Kidney (tissue), 14 donors: ENCODE results near the gene CORIN. TPM values are rescaled to one million over a fixed set of nuclear protein-coding genes. Genes with fewer than 3 reads are reported as not detected.

Source experiments
- DNase-seq, 5 donors: peaks; one replicate each; pipeline ENCODE4 v3.0.0-alpha.2; 2013 to 2020
- FAIRE-seq: peaks from 2 replicates; lab custom pipeline; 2012; peaks lifted over from hg19 to GRCh38; lab: Jason Lieb, UNC
- H3K27ac ChIP-seq, 2 donors: one replicate each; pipeline ENCODE4 v1.7.0; 2013; ENCODE audit warnings: low read depth in 2 of 2, low read length in 2 of 2, inconsistent platforms in 1 of 2
- H3K27me3 ChIP-seq: one replicate; pipeline ENCODE4 v1.7.1; 2013; ENCODE audit warnings: low read length, inconsistent platforms; ENCODE audit not compliant: control insufficient read depth, insufficient read depth
- H3K36me3 ChIP-seq, 3 donors: one replicate each; pipeline versions ENCODE4 v1.7.0 to v1.7.1; 2013; ENCODE audit warnings: low read length in 3 of 3, control low read depth in 1 of 3, inconsistent platforms in 1 of 3; ENCODE audit not compliant: insufficient read depth in 3 of 3, control insufficient read depth in 2 of 3
- H3K4me1 ChIP-seq, 3 donors: one replicate each; pipeline versions ENCODE4 v1.7.0 to v1.7.1; 2013; ENCODE audit warnings: low read length in 3 of 3, inconsistent platforms in 1 of 3, low read depth in 1 of 3; ENCODE audit not compliant: control insufficient read depth in 2 of 3, insufficient read depth in 2 of 3
- H3K4me3 ChIP-seq, 3 donors: one replicate each; pipeline versions ENCODE4 v1.7.0 to v1.8.1; 2013; ENCODE audit warnings: low read length in 3 of 3, control low read depth in 1 of 3, inconsistent platforms in 1 of 3
- H3K9ac ChIP-seq, 3 donors: one replicate each; pipeline versions ENCODE4 v1.7.0 to v1.7.1; 2013; ENCODE audit warnings: low read length in 3 of 3, control low read depth in 1 of 3, inconsistent platforms in 1 of 3
- H3K9me3 ChIP-seq, 3 donors: one replicate each; pipeline versions ENCODE4 v1.7.0 to v1.7.1; 2013; ENCODE audit warnings: low read length in 3 of 3, control low read depth in 1 of 3, inconsistent platforms in 1 of 3; ENCODE audit not compliant: control insufficient read depth in 2 of 3, insufficient read depth in 1 of 3
- CTCF ChIP-seq: IDR thresholded peaks from 3 replicates; pipeline ENCODE4 v1.5.1; 2012; ENCODE audit warnings: mild to moderate bottlenecking, moderate library complexity, borderline replicate concordance; ENCODE audit not compliant: insufficient read depth; ENCODE audit errors: extremely low read depth
- intact Hi-C: fragments of 100-400 bp; cut with DNase I; formaldehyde crosslinking; loops from one replicate; pipeline ENCODE4 v1.11.1; 2022
- polyA plus RNA-seq: library from polyadenylated mRNA; stranded (reverse); fragments of 350-450 nt; fragmentation: Illumina TruSeq; extraction: RNeasy Lipid Tissue Mini Kit (QIAGEN cat#74804); gene quantifications from one replicate; pipeline ENCODE4 v1.2.3, GENCODE V29; 2014; ENCODE audit warnings: low read depth, low replicate concordance; ENCODE audit not compliant: insufficient read depth
- total RNA-seq: library from RNA; stranded (reverse); fragmentation: NEBNext Ultra II Directional; extraction: Animal tissue kit (Norgen Biotek cat#: 25700); gene quantifications from one replicate; pipeline ENCODE4 v1.2.1, GENCODE V29; 2021
- donor health status: control.
- donor health status: control.
- donor health status: control.
- donor health status: control.
- donor health status: control.
- donor health status: DM: yes; HTN: yes; CAD: no.
- donor health status: Normal renal cell carcinoma (clear cell type).

CORIN gene
- total and polyA plus RNA-seq, 2 donors from 2014 or later = 0.75 to 2.6 TPM

- H3K9ac ChIP-seq = no peak overlapping the region
- no peaks in the 10 kb centered on the region for H3K4me1 ChIP-seq
- no peak overlapping the region for H3K4me3 ChIP-seq
- FAIRE-seq (peak; percentile 62), DNase-seq (peak in 3 of 5 donors; percentile 30 to 85 (median 68))
- intact Hi-C loops = no loop called here
- H3K27me3 ChIP-seq = no peaks in the 10 kb centered on the region
- H3K36me3 ChIP-seq = no peaks in the 10 kb centered on the region
- no peak overlapping the region for H3K27ac ChIP-seq
- TF ChIP-seq CTCF = peak; percentile 65
- no peaks in the 10 kb centered on the region for H3K9me3 ChIP-seq
Measured at GRCh38 chr4:47668810-47669408, 169.0 kb downstream of the CORIN start.

GRCh38 chr4:47668256-47668655 is 169.6 kb downstream of the CORIN start:
- no peak overlapping the region for H3K9ac ChIP-seq
- H3K9me3 ChIP-seq = no peaks in the 10 kb centered on the region
- no peak for FAIRE-seq
- no peaks in the 10 kb centered on the region for H3K36me3 ChIP-seq
- no peak for TF ChIP-seq CTCF
- H3K4me3 ChIP-seq = no peak overlapping the region
- H3K4me1 ChIP-seq = no peaks in the 10 kb centered on the region
- intact Hi-C loops = no loop called here
- H3K27ac ChIP-seq = no peak overlapping the region
- DNase-seq = no peak
- H3K27me3 ChIP-seq = no peaks in the 10 kb centered on the region

GRCh38 chr4:47667552-47667951 is 170.3 kb downstream of the CORIN start:
- no peak overlapping the region for H3K9ac ChIP-seq
- no peaks in the 10 kb centered on the region for H3K4me1 ChIP-seq
- H3K36me3 ChIP-seq = no peaks in the 10 kb centered on the region
- no peaks in the 10 kb centered on the region for H3K9me3 ChIP-seq
- H3K27ac ChIP-seq = no peak overlapping the region
- FAIRE-seq = no peak
- intact Hi-C loops = no loop called here
- H3K27me3 ChIP-seq = no peaks in the 10 kb centered on the region
- no peak for TF ChIP-seq CTCF
- no peak for DNase-seq
- H3K4me3 ChIP-seq = no peak overlapping the region
